HEK293T (cell line): ENCODE data around the gene TRMT2A.

ENCODE experiments used
- BHLHE40 ChIP-seq: fragments of 450-650 bp; IDR thresholded peaks from 2 replicates; pipeline ENCODE4 v1.6.1; 2016; ENCODE audit warnings: mild to moderate bottlenecking, moderate library complexity, borderline replicate concordance
- ELF4 ChIP-seq: fragments of 450-650 bp; IDR thresholded peaks from 2 replicates; pipeline ENCODE4 v1.6.1; 2017; ENCODE audit warnings: antibody characterized with exemption
- FOXK2 ChIP-seq: fragments of 450-650 bp; IDR thresholded peaks from 2 replicates; pipeline ENCODE4 v1.6.1; 2016; ENCODE audit warnings: mild to moderate bottlenecking
- HDGF ChIP-seq: fragments of 450-650 bp; IDR thresholded peaks from 2 replicates; pipeline ENCODE4 v1.6.1; 2017; ENCODE audit warnings: antibody characterized with exemption, borderline replicate concordance
- L3MBTL2 ChIP-seq: fragments of 450-650 bp; conservative IDR thresholded peaks from 2 replicates; pipeline ENCODE4 v1.6.1; 2016; ENCODE audit warnings: mild to moderate bottlenecking
- LEF1 ChIP-seq: fragments of 450-650 bp; IDR thresholded peaks from 2 replicates; pipeline ENCODE4 v1.6.1; 2017; ENCODE audit warnings: mild to moderate bottlenecking, borderline replicate concordance
- NFRKB ChIP-seq: fragments of 450-650 bp; IDR thresholded peaks from 2 replicates; pipeline ENCODE4 v1.6.1; 2016; ENCODE audit warnings: mild to moderate bottlenecking, moderate library complexity
- SP1 ChIP-seq: fragments of 450-650 bp; IDR thresholded peaks from 2 replicates; pipeline ENCODE4 v1.6.1; 2017
- SUZ12 ChIP-seq: fragments of 450-650 bp; IDR thresholded peaks from 2 replicates; pipeline ENCODE4 v1.6.1; 2016; ENCODE audit warnings: mild to moderate bottlenecking

DNA sequence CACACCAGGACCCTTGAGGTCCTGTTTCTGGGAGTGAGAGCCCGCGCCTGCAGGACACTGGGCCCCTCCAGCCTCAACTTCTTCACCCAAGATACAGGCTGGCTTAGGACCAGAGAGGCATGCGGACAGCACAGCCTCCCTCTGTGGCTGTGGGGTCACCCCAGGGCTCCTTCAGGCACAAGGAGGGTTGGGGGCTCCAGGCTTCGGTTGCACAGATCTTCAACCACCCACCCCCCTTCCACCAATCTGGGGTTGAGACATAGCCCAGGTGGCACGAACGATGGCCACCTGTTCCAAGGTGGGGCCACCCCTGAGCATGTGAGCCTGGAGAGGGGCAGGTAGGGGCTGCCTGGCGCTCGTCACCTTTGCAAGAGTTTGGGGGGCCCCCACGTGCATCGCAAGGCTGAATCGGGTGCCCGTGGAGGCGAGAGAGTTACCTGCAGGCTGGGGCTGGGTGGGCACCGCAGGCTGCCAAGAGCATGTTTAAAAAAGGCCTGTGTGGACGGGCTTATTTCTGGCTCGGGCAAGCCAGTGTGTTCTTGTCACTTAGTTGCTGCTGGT, 15.7 kb upstream of the TRMT2A start:
- no peak for TF ChIP-seq NFRKB
- TF ChIP-seq SP1 = no peak
- peak; percentile 11; the same call in 1 of the 2 replicates for TF ChIP-seq HDGF
- TF ChIP-seq BHLHE40 = no peak
- TF ChIP-seq SUZ12 = no peak
- TF ChIP-seq FOXK2 = no peak
- no peak for TF ChIP-seq LEF1
- no peak for TF ChIP-seq ELF4
- TF ChIP-seq L3MBTL2 = no peak
